ENCODE results near the gene USP38. TPM values are rescaled to one million over a fixed set of nuclear protein-coding genes. Genes with fewer than 3 reads are reported as not detected.

USP38 gene, protein sequence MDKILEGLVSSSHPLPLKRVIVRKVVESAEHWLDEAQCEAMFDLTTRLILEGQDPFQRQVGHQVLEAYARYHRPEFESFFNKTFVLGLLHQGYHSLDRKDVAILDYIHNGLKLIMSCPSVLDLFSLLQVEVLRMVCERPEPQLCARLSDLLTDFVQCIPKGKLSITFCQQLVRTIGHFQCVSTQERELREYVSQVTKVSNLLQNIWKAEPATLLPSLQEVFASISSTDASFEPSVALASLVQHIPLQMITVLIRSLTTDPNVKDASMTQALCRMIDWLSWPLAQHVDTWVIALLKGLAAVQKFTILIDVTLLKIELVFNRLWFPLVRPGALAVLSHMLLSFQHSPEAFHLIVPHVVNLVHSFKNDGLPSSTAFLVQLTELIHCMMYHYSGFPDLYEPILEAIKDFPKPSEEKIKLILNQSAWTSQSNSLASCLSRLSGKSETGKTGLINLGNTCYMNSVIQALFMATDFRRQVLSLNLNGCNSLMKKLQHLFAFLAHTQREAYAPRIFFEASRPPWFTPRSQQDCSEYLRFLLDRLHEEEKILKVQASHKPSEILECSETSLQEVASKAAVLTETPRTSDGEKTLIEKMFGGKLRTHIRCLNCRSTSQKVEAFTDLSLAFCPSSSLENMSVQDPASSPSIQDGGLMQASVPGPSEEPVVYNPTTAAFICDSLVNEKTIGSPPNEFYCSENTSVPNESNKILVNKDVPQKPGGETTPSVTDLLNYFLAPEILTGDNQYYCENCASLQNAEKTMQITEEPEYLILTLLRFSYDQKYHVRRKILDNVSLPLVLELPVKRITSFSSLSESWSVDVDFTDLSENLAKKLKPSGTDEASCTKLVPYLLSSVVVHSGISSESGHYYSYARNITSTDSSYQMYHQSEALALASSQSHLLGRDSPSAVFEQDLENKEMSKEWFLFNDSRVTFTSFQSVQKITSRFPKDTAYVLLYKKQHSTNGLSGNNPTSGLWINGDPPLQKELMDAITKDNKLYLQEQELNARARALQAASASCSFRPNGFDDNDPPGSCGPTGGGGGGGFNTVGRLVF
- total RNA-seq, result 27.7 and 30.5 TPM in 2 replicates

DNA sequence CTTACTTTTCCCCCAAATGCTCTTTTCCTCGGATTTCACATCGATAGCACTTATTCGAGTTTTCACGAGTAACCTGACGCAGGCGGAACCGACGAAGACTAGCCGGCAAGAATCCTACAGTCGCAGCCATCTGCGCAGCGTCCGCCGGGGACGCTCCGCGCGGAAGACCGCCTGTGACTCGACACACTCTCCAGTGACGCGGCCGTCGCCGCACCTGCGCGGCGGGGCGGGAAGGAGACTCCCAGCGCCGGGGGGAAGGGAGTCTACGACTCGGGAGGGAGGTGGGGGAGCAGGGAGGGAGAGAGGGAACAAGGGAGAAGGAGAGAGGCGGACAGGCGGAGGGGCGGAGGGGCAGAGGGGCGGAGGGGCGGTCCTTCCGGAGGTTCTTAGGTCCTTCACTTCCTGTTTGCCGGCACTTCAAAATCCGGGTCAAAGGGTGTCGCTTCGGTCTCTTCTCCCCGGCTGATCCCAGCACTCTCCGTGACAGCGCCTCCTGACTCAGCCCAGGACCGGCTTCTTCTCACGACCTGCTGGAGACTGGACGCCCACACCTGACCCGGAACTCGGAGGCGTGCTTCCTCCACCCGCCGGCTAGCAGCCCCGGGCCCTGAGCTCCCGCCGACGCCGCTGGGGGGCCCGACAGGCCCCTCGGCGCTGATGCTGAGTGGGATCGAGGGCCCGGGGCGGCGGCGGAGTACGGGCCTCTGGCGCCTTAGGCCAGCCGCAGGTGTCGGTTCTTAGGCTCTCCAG lies at the start of gene USP38:
Gene USP38 (plus strand): TSS at position 415 of the 750 bp plus-strand sequence. CDS start 534 bp downstream, outside the sequence.
- Histone ChIP-seq H3K36me3 (ENCODE audit: control insufficient read depth, insufficient read depth, low read length) (no peaks in the 10 kb centered on the region), H3K4me3 (ENCODE audit: low read depth, low read length) (peak within 1 kb of the TSS; percentile 67), H3K27me3 (ENCODE audit: control insufficient read depth, insufficient read depth, low read length) (no peaks in the 10 kb centered on the region)
- DNase-seq (ENCODE audit: low read depth), result peak; percentile 85
- TF ChIP-seq, protein P1, sequence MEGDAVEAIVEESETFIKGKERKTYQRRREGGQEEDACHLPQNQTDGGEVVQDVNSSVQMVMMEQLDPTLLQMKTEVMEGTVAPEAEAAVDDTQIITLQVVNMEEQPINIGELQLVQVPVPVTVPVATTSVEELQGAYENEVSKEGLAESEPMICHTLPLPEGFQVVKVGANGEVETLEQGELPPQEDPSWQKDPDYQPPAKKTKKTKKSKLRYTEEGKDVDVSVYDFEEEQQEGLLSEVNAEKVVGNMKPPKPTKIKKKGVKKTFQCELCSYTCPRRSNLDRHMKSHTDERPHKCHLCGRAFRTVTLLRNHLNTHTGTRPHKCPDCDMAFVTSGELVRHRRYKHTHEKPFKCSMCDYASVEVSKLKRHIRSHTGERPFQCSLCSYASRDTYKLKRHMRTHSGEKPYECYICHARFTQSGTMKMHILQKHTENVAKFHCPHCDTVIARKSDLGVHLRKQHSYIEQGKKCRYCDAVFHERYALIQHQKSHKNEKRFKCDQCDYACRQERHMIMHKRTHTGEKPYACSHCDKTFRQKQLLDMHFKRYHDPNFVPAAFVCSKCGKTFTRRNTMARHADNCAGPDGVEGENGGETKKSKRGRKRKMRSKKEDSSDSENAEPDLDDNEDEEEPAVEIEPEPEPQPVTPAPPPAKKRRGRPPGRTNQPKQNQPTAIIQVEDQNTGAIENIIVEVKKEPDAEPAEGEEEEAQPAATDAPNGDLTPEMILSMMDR (IDR thresholded peaks at IDR 0.05; ENCODE audit: insufficient read depth, low read length, poor library complexity, severe bottlenecking), result peak; percentile 1

DNA sequence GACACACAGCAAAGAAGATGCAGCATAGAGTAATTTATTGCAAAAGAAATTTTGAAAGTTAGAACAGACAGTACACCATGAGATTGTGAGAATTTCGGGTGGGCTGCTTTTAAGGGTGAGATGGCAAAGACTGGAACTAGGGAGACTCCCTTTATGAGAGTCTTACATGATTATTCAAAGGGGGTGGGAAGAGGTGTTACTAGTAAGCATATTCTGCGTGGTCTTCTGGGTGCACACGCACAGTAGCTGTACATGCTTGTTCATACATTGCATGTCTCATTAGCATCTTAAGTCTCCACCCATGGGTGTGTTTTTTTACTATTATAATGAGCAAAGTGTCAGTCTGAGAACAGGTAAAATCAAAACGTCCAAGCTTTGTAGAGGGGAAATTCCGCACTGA lies 49.4 kb upstream of the USP38 start:
- H3K36me3 ChIP-seq (ENCODE audit: control insufficient read depth, insufficient read depth, low read length), result no peaks in the 10 kb centered on the region
- TF ChIP-seq, protein P1 (IDR thresholded peaks at IDR 0.05; ENCODE audit: insufficient read depth, low read length, poor library complexity, severe bottlenecking), result no peak
- DNase-seq (ENCODE audit: low read depth), result no peak
- no peak overlapping the region for H3K4me3 ChIP-seq (ENCODE audit: low read depth, low read length)
- no peaks in the 10 kb centered on the region for H3K27me3 ChIP-seq (ENCODE audit: control insufficient read depth, insufficient read depth, low read length)

DNA sequence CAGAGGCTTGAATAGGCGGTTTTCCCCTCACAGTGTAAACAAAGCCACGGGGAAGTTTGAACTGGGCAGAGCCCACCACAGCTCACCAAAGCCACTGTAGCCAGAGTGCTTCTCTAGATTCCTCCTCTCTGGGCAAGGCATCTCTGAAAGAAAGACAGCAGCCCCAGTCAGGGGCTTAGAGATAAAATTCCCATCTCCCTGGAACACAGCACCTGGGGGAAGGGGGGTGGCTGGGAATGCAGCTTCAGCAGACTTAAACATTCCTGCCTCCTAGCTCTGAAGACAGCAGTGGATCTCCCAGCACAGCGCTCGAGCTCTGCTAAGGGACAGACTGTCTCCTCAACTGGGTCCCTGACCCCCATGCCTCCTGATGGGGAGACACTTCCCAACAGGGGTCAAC lies 44.0 kb upstream of the USP38 start:
- TF ChIP-seq, protein P1 (IDR thresholded peaks at IDR 0.05; ENCODE audit: insufficient read depth, low read length, poor library complexity, severe bottlenecking), result no peak
- no peaks in the 10 kb centered on the region for H3K27me3 ChIP-seq (ENCODE audit: control insufficient read depth, insufficient read depth, low read length)

DNA sequence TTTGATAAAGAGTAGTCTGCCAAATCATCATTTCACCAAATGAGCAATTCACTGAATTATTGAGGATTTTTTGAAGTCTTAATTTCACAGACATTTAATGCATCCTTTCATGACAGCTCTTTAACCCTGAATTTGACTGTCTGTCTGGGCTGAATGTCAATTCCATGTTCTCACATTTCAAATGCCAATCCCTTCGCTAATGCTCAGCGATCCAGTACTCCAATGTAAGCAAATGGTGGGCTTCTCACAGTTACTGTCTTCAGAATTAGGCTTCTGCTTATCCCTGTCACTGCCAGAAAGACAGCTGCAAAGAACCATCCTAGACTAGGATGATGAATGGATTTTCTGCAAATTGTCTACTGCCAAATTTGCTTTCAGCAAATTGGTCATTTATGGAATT lies 36.2 kb upstream of the USP38 start:
- no peak overlapping the region for H3K4me3 ChIP-seq (ENCODE audit: low read depth, low read length)
- DNase-seq (ENCODE audit: low read depth), result no peak
- no peaks in the 10 kb centered on the region for H3K36me3 ChIP-seq (ENCODE audit: control insufficient read depth, insufficient read depth, low read length)
- no peaks in the 10 kb centered on the region for H3K27me3 ChIP-seq (ENCODE audit: control insufficient read depth, insufficient read depth, low read length)
- TF ChIP-seq, protein P1 (IDR thresholded peaks at IDR 0.05; ENCODE audit: insufficient read depth, low read length, poor library complexity, severe bottlenecking), result no peak

More for the DNA sequence above, 44.0 kb upstream of the USP38 start:
- Histone ChIP-seq H3K4me3 (ENCODE audit: low read depth, low read length) (no peak overlapping the region), H3K36me3 (ENCODE audit: control insufficient read depth, insufficient read depth, low read length) (no peaks in the 10 kb centered on the region)
- DNase-seq (ENCODE audit: low read depth), result no peak

DNA sequence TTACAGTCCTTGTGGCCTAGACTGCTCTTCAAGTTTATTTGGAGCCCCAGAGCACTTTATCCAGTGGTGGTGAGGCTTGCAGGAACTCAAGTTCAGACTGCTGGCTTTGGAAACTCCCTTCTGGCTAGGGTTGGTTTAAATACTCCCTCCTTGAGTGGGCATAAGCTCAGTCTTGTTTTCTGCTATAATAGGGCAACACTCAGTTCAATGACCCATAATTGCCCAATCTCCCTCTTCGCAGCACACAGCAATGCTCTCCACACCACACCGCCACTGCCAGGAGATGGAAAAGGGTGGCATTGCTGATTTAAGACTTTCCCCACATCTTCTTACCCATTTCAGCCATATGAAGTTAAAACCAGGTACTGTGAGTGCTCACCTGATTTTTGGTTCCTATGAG lies 27.9 kb upstream of the USP38 start:
- Histone ChIP-seq H3K27me3 (ENCODE audit: control insufficient read depth, insufficient read depth, low read length) (no peaks in the 10 kb centered on the region), H3K36me3 (ENCODE audit: control insufficient read depth, insufficient read depth, low read length) (no peaks in the 10 kb centered on the region), H3K4me3 (ENCODE audit: low read depth, low read length) (no peak overlapping the region)
- TF ChIP-seq, protein P1 (IDR thresholded peaks at IDR 0.05; ENCODE audit: insufficient read depth, low read length, poor library complexity, severe bottlenecking), result no peak
- no peak for DNase-seq (ENCODE audit: low read depth)

All from kidney epithelial cell (primary cell).